ENCODE measurements around the gene TEX52.
A peak's percentile ranks its signal among the peaks of the same experiment; 100 is the strongest.

TEX52 gene

DNA sequence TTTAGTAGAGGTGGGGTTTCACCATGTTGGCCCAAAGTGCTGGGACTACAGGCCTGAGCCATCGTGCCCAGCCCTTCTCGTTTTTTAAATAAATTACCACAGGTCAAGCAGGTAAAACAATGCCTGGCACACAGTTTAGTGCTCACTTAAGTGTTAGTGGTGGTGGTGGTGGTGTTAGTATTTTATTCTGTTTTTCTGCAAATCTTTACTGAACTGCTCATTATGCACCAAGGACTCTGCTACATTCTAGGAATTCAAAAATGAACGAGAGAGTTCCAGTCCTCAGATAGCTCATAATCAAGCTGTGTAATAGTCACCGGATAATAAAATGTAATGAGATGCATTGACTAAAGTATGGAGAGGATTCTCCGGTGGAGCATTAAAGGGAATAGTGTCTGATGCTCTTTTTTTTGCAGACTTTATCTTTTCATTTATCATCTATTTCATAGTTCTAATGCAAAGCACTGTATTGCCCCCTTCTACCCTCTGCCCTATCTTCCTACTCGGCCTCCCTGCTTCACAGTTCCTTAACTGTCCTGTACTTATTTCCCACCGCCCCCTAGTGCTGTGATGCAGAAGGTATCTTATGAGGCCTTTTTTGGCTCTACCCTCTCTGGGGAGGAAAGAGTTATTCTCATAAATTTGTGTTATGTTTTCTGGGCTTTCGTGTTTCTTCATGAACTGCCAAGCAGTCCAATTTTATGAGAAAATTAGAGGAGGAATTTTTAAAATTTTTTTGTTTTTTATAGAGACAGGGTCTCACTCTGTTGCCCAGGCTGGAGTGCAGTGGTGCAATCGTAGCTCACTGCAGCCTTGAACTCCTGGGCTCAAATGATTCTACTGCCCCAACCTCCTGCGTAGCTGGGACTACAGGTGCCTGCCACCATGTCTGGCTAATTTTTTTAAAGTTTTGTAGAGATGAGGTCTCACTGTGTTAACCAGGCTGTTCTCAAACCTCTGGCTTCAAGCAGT, 43.3 kb downstream of the TEX52 start:
- peak; percentile 69 for DNase-seq
- Histone ChIP-seq H3K36me3 (replicated peaks) (peaks cover 10% of the 10 kb centered on the region), H3K27ac (peak overlapping the region; percentile 93), H3K27me3 (replicated peaks) (no peaks in the 10 kb centered on the region), H3K4me3 (ENCODE audit: low read depth, low read length) (peak overlapping the region; percentile 68)
- in situ Hi-C loops (cut with HindIII; ENCODE audit: low pct_ligation_motif_present, low sequenced_read_pairs), result no loop called here
- TF ChIP-seq, protein P1, sequence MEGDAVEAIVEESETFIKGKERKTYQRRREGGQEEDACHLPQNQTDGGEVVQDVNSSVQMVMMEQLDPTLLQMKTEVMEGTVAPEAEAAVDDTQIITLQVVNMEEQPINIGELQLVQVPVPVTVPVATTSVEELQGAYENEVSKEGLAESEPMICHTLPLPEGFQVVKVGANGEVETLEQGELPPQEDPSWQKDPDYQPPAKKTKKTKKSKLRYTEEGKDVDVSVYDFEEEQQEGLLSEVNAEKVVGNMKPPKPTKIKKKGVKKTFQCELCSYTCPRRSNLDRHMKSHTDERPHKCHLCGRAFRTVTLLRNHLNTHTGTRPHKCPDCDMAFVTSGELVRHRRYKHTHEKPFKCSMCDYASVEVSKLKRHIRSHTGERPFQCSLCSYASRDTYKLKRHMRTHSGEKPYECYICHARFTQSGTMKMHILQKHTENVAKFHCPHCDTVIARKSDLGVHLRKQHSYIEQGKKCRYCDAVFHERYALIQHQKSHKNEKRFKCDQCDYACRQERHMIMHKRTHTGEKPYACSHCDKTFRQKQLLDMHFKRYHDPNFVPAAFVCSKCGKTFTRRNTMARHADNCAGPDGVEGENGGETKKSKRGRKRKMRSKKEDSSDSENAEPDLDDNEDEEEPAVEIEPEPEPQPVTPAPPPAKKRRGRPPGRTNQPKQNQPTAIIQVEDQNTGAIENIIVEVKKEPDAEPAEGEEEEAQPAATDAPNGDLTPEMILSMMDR (IDR thresholded peaks at IDR 0.05; ENCODE audit: low read depth, low read length, missing control alignments), result peak; percentile 83

DNA sequence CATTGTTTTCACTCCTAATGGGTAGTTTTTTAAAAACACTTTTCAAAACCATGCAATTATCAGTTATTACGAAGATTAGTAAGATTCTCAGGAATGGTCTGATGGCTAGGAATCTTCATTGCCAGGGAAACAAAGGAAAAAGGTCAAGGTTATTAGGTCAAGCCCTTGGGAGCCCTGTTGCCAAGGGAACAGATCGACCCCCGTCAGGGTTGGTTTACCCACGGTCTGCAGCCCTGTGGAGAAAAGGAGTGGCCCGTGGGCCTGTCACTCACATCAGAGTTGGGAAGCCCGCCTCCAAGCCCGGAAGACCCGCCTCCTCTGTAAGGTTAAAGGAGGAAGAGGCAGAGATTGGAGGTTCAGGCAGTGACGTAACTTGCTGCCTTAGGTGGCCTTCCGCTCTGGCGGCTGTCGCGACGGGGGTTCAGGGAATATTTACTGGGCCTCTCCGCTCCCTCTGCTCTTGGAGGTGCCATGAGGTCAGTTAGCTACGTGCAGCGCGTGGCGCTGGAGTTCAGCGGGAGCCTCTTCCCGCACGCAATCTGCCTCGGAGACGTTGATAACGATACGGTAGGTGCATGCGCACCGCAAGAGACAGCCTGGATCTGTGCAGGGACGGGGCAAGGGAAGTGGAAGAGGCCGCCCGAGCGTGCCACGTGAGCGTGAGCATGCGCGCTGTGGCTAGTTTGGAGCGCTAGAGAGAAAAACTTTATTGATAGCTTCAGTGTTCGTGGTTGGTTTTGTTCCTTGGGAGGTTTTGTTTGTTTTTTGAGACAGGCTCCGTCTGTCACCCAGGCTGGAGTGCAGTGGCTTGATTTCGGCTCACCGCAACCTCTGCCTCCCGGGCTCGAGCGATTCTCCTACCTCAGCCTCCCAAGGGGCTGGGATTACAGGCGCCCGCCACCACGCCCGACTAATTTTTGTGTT, 44.3 kb downstream of the TEX52 start, which contains the start of gene ITFG2:
ITFG2 (plus strand) TSS at position 379 of the 924 bp plus-strand sequence; CDS start at position 472, 93 bp downstream.
- peak; percentile 98 for DNase-seq
- peaks cover under 1% of the 10 kb centered on the region for H3K36me3 ChIP-seq (replicated peaks)
- peak within 1 kb of the TSS; percentile 93 for H3K27ac ChIP-seq
- peak within 1 kb of the TSS; percentile 68 for H3K4me3 ChIP-seq (ENCODE audit: low read depth, low read length)
- TF ChIP-seq, protein P1 (IDR thresholded peaks at IDR 0.05; ENCODE audit: low read depth, low read length, missing control alignments), result no peak
- in situ Hi-C loops (cut with HindIII; ENCODE audit: low pct_ligation_motif_present, low sequenced_read_pairs), result no loop called here
- H3K27me3 ChIP-seq (replicated peaks), result no peaks in the 10 kb centered on the region

DNA sequence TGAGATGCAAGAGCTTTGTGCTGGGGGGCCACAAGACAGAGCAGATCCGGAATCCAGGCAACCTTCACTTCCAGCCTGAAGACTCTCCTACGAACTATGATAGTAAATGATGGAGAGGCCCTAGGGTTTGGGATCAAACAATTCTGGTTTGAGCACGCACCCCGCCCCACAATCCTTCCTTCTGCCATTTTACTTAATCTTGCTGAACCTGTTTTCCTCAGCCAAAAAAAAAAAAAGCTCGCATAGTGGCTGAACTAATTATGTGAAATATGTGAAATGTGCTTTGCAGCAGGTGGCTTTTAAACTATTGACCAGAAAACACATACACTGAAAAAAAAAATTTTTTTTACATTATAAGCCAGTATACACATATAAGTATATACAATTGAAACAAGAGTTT, 45.0 kb downstream of the TEX52 start:
- no peak overlapping the region for H3K27ac ChIP-seq
- in situ Hi-C loops (cut with HindIII; ENCODE audit: low pct_ligation_motif_present, low sequenced_read_pairs), result no loop called here
- TF ChIP-seq, protein P1 (IDR thresholded peaks at IDR 0.05; ENCODE audit: low read depth, low read length, missing control alignments), result no peak

DNA sequence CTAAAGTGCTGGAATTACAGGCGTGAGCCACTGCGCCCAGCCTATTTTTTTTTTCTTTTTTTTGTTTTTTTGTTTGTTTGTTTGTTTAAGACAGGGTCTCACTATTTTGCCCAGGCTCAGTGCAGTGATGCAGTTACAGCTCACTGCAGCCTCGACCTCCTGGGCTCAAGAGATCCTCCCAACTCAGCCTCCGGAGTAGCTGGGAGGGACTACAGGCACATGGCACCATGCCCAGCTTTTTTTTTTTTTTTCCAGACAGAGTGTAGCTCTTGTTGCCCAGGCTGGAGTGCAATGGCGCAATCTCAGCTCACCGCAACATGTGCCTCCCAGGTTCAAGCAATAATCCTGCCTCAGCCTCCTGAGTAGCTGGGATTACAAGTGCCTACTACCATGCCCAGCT, 50.1 kb downstream of the TEX52 start:
- Histone ChIP-seq H3K36me3 (replicated peaks) (peaks cover 22% of the 10 kb centered on the region), H3K27me3 (replicated peaks) (no peaks in the 10 kb centered on the region), H3K4me3 (ENCODE audit: low read depth, low read length) (no peak overlapping the region), H3K27ac (no peak overlapping the region)
- in situ Hi-C loops (cut with HindIII; ENCODE audit: low pct_ligation_motif_present, low sequenced_read_pairs), result no loop called here
- TF ChIP-seq, protein P1 (IDR thresholded peaks at IDR 0.05; ENCODE audit: low read depth, low read length, missing control alignments), result no peak
- no peak for DNase-seq

More for the DNA sequence above, 45.0 kb downstream of the TEX52 start:
- peak overlapping the region; percentile 50 for H3K4me3 ChIP-seq (ENCODE audit: low read depth, low read length)
- DNase-seq, result no peak
- H3K36me3 ChIP-seq (replicated peaks), result no peaks in the 10 kb centered on the region
- no peaks in the 10 kb centered on the region for H3K27me3 ChIP-seq (replicated peaks)

DNA sequence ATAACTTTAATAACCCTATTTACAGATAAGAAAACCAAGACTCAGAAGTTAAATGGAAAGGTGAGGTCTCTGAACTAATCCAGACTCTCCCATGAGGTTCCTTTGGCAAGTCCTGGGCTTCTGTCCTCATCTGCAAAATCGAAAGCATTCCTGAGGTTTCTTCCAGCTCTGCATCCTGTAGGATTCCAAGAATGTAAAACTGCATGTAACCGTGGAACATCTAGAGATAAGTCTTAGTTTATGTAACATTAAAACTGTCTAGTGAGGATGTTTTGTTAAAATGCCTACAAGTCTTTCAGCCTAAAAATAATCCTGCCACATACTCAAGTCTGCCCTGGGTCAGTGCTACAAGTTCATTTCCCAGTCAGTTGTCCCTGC, 51.7 kb downstream of the TEX52 start:
- peak; percentile 29 for DNase-seq
- in situ Hi-C loops (cut with HindIII; ENCODE audit: low pct_ligation_motif_present, low sequenced_read_pairs), result no loop called here
- peak overlapping the region; percentile 70 for H3K27ac ChIP-seq
- peaks cover 34% of the 10 kb centered on the region for H3K36me3 ChIP-seq (replicated peaks)
- H3K4me3 ChIP-seq (ENCODE audit: low read depth, low read length), result no peak overlapping the region
- TF ChIP-seq, protein P1 (IDR thresholded peaks at IDR 0.05; ENCODE audit: low read depth, low read length, missing control alignments), result no peak
- H3K27me3 ChIP-seq (replicated peaks), result no peaks in the 10 kb centered on the region
